Measurements from ENCODE around the gene ZNF708.
"Not testable (repeated sequence)": the region's sequence is repeated elsewhere in the genome, so short reads cannot be mapped to it uniquely, and the experiment has no call there.

Gene ZNF708

DNA sequence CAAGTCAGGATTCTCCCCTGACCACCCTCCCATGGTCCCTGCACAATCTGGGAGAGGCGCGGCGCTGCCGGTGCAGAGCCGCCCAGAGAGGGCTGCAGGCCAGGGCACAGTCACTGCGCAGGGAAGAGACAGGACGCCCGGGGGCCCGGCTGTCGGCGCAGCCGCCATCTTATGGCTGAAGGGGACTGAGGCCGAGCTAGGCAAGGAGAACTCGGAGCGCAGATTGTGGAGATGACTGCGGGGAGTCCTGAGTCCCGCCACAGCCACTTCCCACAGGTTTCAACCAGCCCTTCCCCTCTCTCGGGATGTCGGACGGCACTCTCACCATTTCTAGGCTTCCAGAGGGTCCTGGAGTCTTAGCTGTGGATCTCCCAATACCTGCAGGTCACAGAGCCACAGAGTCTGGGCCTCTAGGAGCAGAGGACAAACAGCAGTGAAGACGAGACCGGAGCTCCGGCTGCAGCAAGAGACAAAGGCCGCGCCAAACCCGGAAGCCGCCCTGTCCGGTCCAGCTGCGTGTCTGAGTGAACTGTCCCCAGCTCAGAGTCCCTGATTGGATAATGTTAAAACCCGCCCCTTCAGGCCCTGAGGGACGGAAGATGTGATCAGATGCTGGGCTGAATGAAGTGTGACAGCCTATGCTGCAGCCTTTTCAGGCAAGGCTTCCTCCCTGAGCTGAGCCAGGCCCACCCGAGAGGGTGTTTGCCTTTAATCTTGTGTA lies at the start of gene ZNF708:
Gene ZNF708 (minus strand): TSS at position 526 of the 721 bp plus-strand sequence. CDS start 198 bp downstream, at position 328.
- TF ChIP-seq, protein P1, sequence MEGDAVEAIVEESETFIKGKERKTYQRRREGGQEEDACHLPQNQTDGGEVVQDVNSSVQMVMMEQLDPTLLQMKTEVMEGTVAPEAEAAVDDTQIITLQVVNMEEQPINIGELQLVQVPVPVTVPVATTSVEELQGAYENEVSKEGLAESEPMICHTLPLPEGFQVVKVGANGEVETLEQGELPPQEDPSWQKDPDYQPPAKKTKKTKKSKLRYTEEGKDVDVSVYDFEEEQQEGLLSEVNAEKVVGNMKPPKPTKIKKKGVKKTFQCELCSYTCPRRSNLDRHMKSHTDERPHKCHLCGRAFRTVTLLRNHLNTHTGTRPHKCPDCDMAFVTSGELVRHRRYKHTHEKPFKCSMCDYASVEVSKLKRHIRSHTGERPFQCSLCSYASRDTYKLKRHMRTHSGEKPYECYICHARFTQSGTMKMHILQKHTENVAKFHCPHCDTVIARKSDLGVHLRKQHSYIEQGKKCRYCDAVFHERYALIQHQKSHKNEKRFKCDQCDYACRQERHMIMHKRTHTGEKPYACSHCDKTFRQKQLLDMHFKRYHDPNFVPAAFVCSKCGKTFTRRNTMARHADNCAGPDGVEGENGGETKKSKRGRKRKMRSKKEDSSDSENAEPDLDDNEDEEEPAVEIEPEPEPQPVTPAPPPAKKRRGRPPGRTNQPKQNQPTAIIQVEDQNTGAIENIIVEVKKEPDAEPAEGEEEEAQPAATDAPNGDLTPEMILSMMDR (conservative IDR thresholded peaks at IDR 0.05; ENCODE audit: control insufficient read depth, insufficient read depth, low read depth, low read length): no peak
- H3K4me3 ChIP-seq (ENCODE audit: control insufficient read depth, low read depth, low read length): peak within 1 kb of the TSS; percentile 97
- peak; percentile 90 for DNase-seq (ENCODE audit: low read depth)

DNA sequence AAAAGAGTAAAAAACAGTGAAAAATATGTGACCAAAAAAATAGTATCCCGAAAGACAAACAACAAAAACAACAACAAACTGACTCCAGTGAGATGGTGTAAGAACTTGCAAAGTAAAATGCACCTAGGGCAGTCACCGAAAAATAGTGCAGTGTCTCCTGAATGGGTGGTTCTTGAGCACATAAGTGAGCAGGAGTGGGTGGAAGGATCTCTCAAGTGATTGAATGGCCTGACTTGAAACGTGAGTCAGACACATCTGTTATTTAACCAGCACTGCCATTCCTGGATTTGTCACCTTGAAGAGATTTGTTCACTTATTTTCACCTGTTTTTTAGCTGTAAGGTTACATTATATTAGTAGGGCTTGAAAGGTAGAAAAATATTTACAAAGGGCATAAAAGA lies 33.1 kb upstream of the ZNF708 start:
- H3K4me3 ChIP-seq (ENCODE audit: control insufficient read depth, low read depth, low read length): no peak overlapping the region
- DNase-seq (ENCODE audit: low read depth): no peak
- TF ChIP-seq, protein P1 (conservative IDR thresholded peaks at IDR 0.05; ENCODE audit: control insufficient read depth, insufficient read depth, low read depth, low read length): no peak

DNA sequence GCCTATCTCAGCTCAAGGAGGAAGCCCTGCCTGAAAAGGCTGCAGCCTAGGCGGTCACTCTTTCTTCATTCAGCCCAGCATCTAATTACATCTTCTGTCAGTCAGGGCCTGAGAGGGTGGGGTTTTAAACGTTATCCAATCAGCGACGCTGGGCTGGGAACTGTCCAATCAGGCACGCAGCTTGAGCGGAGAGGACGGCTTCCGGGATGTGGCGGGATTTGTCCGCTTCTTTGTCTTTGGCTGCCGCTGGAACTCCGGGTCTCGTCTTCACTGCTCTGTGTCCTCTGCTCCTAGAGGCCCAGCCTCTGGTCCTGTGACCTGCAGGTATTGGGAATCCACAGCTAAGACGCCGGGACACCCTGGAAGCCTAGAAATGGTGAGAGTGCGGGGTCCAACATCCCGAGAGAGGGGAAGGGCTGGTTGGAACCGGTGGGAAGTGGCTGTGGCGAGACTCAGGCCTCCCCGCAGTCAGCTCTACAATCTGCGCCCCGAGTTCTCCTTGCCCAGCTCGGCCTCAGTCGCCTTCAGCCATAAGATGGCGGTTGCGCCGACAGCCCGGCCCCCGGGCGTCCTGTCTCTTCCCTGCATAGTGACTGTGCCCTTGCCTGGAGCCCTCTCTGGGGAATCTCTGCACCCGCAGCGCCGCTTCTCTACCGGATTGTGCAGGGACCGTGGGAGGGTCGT lies 29.7 kb upstream of the ZNF708 start, which contains the start of gene ZNF738:
Gene ZNF738 (plus strand): TSS at position 233 of the 684 bp plus-strand sequence. CDS start 141 bp downstream, at position 374.
- TF ChIP-seq, protein P1 (conservative IDR thresholded peaks at IDR 0.05; ENCODE audit: control insufficient read depth, insufficient read depth, low read depth, low read length): no peak
- H3K4me3 ChIP-seq (ENCODE audit: control insufficient read depth, low read depth, low read length): peak within 1 kb of the TSS; percentile 85
- peak; percentile 96 for DNase-seq (ENCODE audit: low read depth)

DNA sequence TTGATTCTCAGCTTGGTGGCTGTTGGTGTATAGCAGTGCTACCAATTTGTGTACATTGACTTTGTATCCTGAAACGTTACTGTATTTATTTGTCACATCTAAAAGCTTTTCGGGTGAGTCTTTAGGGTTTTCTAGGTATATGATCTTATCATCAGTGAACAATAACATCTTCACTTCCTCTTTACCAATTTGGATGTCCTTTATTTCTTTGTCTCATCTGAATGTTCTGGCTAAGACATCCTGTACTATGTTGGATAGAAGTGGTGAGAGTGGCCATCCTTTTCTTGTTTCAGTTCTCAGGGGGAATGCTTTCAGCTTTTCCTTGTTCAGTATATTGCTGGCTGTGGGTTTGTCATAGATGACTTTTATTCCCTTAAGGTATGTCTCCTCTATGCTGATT lies 23.6 kb upstream of the ZNF708 start:
- no peak for DNase-seq (ENCODE audit: low read depth)
- no peak overlapping the region for H3K4me3 ChIP-seq (ENCODE audit: control insufficient read depth, low read depth, low read length)
- TF ChIP-seq, protein P1 (conservative IDR thresholded peaks at IDR 0.05; ENCODE audit: control insufficient read depth, insufficient read depth, low read depth, low read length): no peak

DNA sequence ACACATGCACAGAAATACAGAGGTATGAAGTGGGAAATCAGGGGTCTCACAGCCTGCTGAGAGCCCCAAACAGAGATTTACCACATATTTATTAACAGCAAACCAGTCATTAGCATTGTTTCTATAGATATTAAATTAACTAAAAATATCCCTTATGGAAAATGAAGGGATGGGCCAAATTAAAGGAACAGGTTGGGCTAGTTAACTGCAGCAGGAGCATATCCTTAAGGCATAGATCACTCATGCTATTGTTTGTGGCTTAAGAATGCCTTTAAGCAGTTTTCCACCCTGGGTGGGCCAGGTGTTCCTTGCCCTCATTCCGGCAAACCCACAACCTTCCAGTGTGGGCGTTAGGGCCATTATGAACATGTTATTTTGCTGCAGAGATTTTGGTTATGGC lies 15.6 kb upstream of the ZNF708 start:
- not testable (repeated sequence) for H3K4me3 ChIP-seq (ENCODE audit: control insufficient read depth, low read depth, low read length); DNase-seq (ENCODE audit: low read depth)

DNA sequence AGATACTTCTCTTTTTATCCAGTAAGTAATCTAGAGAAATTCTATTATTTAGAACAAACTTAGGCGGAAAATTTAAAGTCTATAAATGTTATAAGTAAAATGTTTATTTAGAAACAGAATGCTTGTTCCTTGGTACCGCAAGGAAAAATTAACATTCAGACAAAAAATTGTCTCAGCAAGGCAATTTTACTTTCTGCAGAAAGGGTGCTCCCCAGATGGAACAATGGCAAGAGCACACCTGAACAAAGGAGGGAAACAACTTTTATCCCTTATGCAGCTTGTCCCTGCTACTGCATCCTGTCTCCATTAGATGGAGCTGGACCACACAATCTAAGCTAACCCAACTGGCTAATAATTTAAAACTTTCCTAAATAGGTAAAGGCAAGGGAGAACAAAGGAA lies 6.5 kb upstream of the ZNF708 start:
- H3K4me3 ChIP-seq (ENCODE audit: control insufficient read depth, low read depth, low read length): no peak overlapping the region
- TF ChIP-seq, protein P1 (conservative IDR thresholded peaks at IDR 0.05; ENCODE audit: control insufficient read depth, insufficient read depth, low read depth, low read length): peak; percentile 12
- no peak for DNase-seq (ENCODE audit: low read depth)

DNA sequence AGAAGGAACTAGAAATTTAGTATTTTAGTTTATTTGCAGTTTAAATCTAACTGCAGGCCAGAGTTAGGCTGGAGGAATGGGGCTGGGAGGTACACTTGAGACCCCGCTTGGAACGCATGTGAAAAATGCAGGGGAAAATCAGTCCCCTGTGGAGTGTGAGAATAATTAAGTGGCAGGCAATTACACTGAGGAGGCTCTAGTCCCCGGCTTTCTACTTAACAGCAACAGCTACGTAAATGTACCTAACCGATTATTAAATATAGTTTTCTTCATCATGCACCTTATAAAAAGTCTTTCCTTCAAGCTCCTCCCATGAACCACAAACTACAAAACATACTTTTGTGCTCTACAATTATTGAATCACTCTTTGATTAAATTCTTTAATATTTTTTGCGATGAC lies 804 bp downstream of the ZNF708 start:
- TF ChIP-seq, protein P1 (conservative IDR thresholded peaks at IDR 0.05; ENCODE audit: control insufficient read depth, insufficient read depth, low read depth, low read length): no peak
- peak overlapping the region; percentile 97 for H3K4me3 ChIP-seq (ENCODE audit: control insufficient read depth, low read depth, low read length)
- no peak for DNase-seq (ENCODE audit: low read depth)
